Prostate gland (tissue), 2 donors: ENCODE measurements around the gene ITPR1. TPM values are rescaled to one million over a fixed set of nuclear protein-coding genes. Genes with fewer than 3 reads are reported as not detected.
A peak's percentile ranks its signal among the peaks of the same experiment; 100 is the strongest.

ENCODE experiments used
- DNase-seq: peaks from one replicate; pipeline ENCODE4 v3.0.0-alpha.2; 2019; ENCODE audit warnings: low spot score
- H3K27ac ChIP-seq, 2 donors: fragments of 200-600 bp; sonication (generic); 2 replicates each; pipeline ENCODE4 v1.5.1; 2017 to 2019
- H3K27me3 ChIP-seq: fragments of 200-600 bp; sonication (generic); replicated peaks from 2 replicates; pipeline ENCODE4 v1.5.1; 2019; ENCODE audit not compliant: insufficient read depth
- H3K36me3 ChIP-seq, 2 donors: fragments of 200-600 bp; sonication (generic); 1 replicate in 1 of 2; 2 replicates in 1 of 2; pipeline versions ENCODE4 v1.5.1 to v1.8.1; 2017 to 2019
- H3K4me1 ChIP-seq: fragments of 200-600 bp; sonication (generic); replicated peaks from 2 replicates; pipeline ENCODE4 v1.5.1; 2019
- H3K4me3 ChIP-seq, 2 donors: fragments of 200-600 bp; sonication (generic); 2 replicates each; pipeline ENCODE4 v1.5.1; 2017 to 2019
- H3K9me3 ChIP-seq: fragments of 200-600 bp; sonication (generic); 2 replicates; pipeline ENCODE4 v1.5.1; 2017
- POLR2A ChIP-seq: fragments of 450-650 bp; IDR thresholded peaks from one replicate; pipeline ENCODE4 v1.6.1; 2016; ENCODE audit warnings: antibody characterized with exemption, mild to moderate bottlenecking
- POLR2AphosphoS5 ChIP-seq: sonication (generic); formaldehyde crosslinking; IDR thresholded peaks from one replicate; pipeline ENCODE4 v1.6.1; 2017; ENCODE audit warnings: antibody characterized with exemption
- WGBS: methylation state at CpG from one replicate; pipeline ENCODE4 v1.1.5; 2018; 5-methylcytosine and 5-hydroxymethylcytosine counted together
- intact Hi-C: fragments of 100-400 bp; cut with DNase I; formaldehyde crosslinking; loops from one replicate; pipeline ENCODE4 v1.14.2; 2022
- total RNA-seq, 2 donors: library from RNA; depleted of rRNA; stranded (reverse); fragments of >200 nt; gene quantifications; one replicate each; pipeline ENCODE4 v1.1.0, GENCODE V29; 2016
- TF ChIP-seq, protein P1 (sequence below), 4 experiments: fragments of 200-600 bp in 2 of 4; fragments of 450-650 bp in 2 of 4; sonication (generic) in 2 of 4; IDR thresholded peaks; 1 replicate in 3 of 4; 2 replicates in 1 of 4; pipeline ENCODE4 v1.5.1; 2016 to 2019; ENCODE audit warnings: antibody characterized with exemption in 4 of 4, mild to moderate bottlenecking in 2 of 4, moderate library complexity in 2 of 4

The ITPR1 gene
- total RNA-seq, 2 donors from 2014 or later: 80.0 to 126 TPM

- Histone ChIP-seq H3K9me3 (no peaks in the 10 kb centered on the region), H3K27me3 (no peaks in the 10 kb centered on the region), H3K36me3 (no peaks in the 10 kb centered on the region), H3K4me1 (no peaks in the 10 kb centered on the region), H3K27ac (peak overlapping the region; percentile 23 to 60), H3K4me3 (no peak overlapping the region)
- no peak for DNase-seq
- WGBS: 20% methylated on average over 3 of the region's 3 CpGs
- intact Hi-C loops: no loop called here
- TF ChIP-seq POLR2AphosphoS5 (no peak), POLR2A (no peak)
- TF ChIP-seq, protein P1, sequence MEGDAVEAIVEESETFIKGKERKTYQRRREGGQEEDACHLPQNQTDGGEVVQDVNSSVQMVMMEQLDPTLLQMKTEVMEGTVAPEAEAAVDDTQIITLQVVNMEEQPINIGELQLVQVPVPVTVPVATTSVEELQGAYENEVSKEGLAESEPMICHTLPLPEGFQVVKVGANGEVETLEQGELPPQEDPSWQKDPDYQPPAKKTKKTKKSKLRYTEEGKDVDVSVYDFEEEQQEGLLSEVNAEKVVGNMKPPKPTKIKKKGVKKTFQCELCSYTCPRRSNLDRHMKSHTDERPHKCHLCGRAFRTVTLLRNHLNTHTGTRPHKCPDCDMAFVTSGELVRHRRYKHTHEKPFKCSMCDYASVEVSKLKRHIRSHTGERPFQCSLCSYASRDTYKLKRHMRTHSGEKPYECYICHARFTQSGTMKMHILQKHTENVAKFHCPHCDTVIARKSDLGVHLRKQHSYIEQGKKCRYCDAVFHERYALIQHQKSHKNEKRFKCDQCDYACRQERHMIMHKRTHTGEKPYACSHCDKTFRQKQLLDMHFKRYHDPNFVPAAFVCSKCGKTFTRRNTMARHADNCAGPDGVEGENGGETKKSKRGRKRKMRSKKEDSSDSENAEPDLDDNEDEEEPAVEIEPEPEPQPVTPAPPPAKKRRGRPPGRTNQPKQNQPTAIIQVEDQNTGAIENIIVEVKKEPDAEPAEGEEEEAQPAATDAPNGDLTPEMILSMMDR (IDR thresholded peaks at IDR 0.05): peak in 1 of 4 experiments; percentile 17
Observed at GRCh38 chr3:4885316-4885715, 392.2 kb downstream of the ITPR1 start.

GRCh38 chr3:4886448-4886847 is 393.3 kb downstream of the ITPR1 start:
- H3K9me3 ChIP-seq: no peaks in the 10 kb centered on the region
- H3K27me3 ChIP-seq: no peaks in the 10 kb centered on the region
- TF ChIP-seq POLR2AphosphoS5: no peak
- no peak for TF ChIP-seq POLR2A
- TF ChIP-seq, protein P1 (IDR thresholded peaks at IDR 0.05): no peak
- no peak overlapping the region for H3K4me3 ChIP-seq
- H3K27ac ChIP-seq: no peak overlapping the region
- no peak for DNase-seq
- H3K36me3 ChIP-seq: no peaks in the 10 kb centered on the region
- no peaks in the 10 kb centered on the region for H3K4me1 ChIP-seq
- 92% methylated on average over 7 of the region's 7 CpGs for WGBS
- intact Hi-C loops: no loop called here

GRCh38 chr3:4887177-4887576 is 394.0 kb downstream of the ITPR1 start:
- Histone ChIP-seq H3K9me3 (no peaks in the 10 kb centered on the region), H3K4me1 (no peaks in the 10 kb centered on the region), H3K27ac (no peak overlapping the region), H3K4me3 (no peak overlapping the region), H3K27me3 (no peaks in the 10 kb centered on the region), H3K36me3 (no peaks in the 10 kb centered on the region)
- TF ChIP-seq POLR2AphosphoS5 (no peak), POLR2A (no peak)
- TF ChIP-seq, protein P1 (IDR thresholded peaks at IDR 0.05): no peak
- 56% methylated on average over 8 of the region's 8 CpGs for WGBS
- no peak for DNase-seq
- intact Hi-C loops: no loop called here

- no peak for DNase-seq
- 92% methylated on average over 4 of the region's 4 CpGs for WGBS
- intact Hi-C loops: no loop called here
- no peak overlapping the region for H3K27ac ChIP-seq
- H3K4me1 ChIP-seq: no peaks in the 10 kb centered on the region
- H3K9me3 ChIP-seq: no peaks in the 10 kb centered on the region
- H3K27me3 ChIP-seq: no peaks in the 10 kb centered on the region
- no peaks in the 10 kb centered on the region for H3K36me3 ChIP-seq
- TF ChIP-seq POLR2AphosphoS5: no peak
- no peak for TF ChIP-seq POLR2A
- TF ChIP-seq, protein P1 (IDR thresholded peaks at IDR 0.05): no peak
- no peak overlapping the region for H3K4me3 ChIP-seq
Observed at GRCh38 chr3:4888913-4889846, 396.0 kb downstream of the ITPR1 start.

DNA sequence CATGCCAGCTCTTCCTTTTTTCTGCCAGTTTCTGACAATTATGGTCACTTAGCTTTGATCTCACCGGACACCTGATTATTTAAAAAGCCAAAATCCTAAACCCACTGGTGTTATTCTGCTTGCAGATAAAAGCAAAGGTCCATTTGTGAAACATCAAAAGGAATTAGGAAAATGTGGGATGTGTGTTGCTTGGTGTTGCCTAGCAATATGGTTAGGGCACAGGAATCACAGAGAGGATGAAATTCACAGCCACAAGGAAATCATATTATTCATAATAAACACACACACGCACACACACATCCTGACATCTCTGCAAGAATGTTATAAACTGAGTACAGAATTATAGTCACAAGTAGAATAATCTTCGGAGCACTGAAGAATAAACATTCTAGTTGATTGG is 396.7 kb downstream of the ITPR1 start:
- no peak for DNase-seq
- Histone ChIP-seq H3K36me3 (no peaks in the 10 kb centered on the region), H3K27me3 (no peaks in the 10 kb centered on the region), H3K4me3 (no peak overlapping the region), H3K27ac (no peak overlapping the region), H3K9me3 (no peaks in the 10 kb centered on the region), H3K4me1 (no peaks in the 10 kb centered on the region)
- 45% methylated on average over 3 of the region's 3 CpGs for WGBS
- TF ChIP-seq POLR2AphosphoS5 (no peak), POLR2A (no peak)
- TF ChIP-seq, protein P1 (IDR thresholded peaks at IDR 0.05): no peak
- intact Hi-C loops: no loop called here
